ENCODE results near the gene GPR18.
A peak's percentile ranks its signal among the peaks of the same experiment; 100 is the strongest.

Gene GPR18

DNA sequence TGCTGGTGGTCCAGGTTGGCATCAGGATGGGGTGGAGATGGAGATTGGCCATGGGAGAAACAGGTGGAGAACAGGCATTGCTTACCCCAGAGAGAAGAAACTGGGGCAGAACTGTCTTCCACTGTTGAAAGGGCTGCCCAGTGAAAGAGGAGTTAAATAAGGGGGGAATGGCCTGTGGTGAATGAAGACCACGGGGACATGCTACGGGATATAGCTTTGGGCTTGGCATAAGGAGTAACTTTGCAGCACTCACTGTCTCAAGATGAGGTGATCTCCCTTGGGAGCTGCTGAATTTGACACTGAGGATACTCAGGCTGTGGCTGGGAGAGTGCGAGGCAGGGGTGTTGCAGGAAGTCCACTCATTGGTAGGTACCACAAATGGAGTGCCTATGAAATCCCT, 10.6 kb upstream of the GPR18 start:
- ATAC-seq (ENCODE audit: low read depth) (no peak), DNase-seq (ENCODE audit: low spot score in 2 of 2) (no peak)
- Mint-ChIP-seq H3K27ac (peak overlapping the region; percentile 78), H3K27me3 (no peaks in the 10 kb centered on the region), H3K4me1 (peaks cover 49% of the 10 kb centered on the region), H3K36me3 (peaks cover 14% of the 10 kb centered on the region), H3K9me3 (peaks cover 3% of the 10 kb centered on the region), H3K4me3 (no peak overlapping the region)

DNA sequence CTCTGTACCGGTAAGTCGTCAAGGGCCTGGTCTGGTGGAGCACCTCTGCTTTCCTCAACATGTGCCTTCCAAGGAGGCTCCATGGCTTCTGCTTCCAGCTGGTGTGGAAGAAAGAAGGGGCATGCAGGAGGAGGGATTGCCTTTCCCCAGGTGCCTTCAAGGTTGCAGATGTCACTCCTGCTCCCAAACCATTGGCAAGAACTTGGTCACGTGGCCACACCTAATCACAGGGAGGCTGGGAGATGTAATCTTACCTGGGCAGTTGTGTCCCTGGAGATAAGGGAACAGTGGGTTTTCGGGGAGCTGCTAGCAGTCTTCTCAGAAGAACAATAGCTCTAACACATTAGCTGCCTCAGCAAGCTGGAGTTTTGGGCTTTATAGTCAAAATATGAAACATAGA, 9.7 kb upstream of the GPR18 start:
- Mint-ChIP-seq H3K27ac (no peak overlapping the region), H3K4me3 (no peak overlapping the region), H3K27me3 (no peaks in the 10 kb centered on the region), H3K36me3 (peaks cover 8% of the 10 kb centered on the region), H3K4me1 (peaks cover 50% of the 10 kb centered on the region), H3K9me3 (no peaks in the 10 kb centered on the region)
- DNase-seq (ENCODE audit: low spot score in 2 of 2) = no peak
- ATAC-seq (ENCODE audit: low read depth) = no peak

GRCh38 chr13:99266827-99267226, 8.6 kb upstream of the GPR18 start:
- Mint-ChIP-seq H3K9me3 (no peaks in the 10 kb centered on the region), H3K4me1 (peaks cover 51% of the 10 kb centered on the region), H3K4me3 (no peak overlapping the region), H3K27me3 (no peaks in the 10 kb centered on the region), H3K36me3 (peaks cover 6% of the 10 kb centered on the region), H3K27ac (no peak overlapping the region)
- ATAC-seq (ENCODE audit: low read depth) (no peak), DNase-seq (ENCODE audit: low spot score in 2 of 2) (no peak)

DNA sequence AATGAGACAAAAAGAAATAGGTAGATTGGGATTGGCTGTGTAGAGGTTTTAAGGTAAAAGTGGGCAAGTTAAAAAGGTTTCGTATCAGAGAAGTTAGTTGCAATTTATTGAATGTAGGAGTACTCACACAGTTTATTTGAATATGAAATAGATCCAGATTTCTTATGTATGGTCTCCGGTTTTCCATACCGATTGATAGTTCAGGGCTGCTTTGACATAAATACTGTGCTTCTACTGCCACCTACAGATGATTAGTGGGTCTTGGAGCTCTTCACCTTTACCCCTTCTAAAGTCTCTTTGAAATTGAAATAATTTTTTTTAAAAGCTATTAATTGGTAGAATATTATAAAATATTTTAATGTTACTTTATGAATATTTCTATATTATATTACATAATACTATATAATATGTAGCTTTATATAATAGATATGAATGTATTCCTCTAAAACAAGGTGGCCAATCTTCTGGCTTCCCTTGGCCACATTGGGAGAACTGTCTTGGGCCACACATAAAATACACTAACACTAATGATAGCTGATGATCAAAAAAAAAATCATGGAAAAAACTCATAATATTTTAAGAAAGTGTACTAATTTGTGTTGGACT, 7.7 kb upstream of the GPR18 start:
- H3K27ac Mint-ChIP-seq = peak overlapping the region; percentile 86

DNA sequence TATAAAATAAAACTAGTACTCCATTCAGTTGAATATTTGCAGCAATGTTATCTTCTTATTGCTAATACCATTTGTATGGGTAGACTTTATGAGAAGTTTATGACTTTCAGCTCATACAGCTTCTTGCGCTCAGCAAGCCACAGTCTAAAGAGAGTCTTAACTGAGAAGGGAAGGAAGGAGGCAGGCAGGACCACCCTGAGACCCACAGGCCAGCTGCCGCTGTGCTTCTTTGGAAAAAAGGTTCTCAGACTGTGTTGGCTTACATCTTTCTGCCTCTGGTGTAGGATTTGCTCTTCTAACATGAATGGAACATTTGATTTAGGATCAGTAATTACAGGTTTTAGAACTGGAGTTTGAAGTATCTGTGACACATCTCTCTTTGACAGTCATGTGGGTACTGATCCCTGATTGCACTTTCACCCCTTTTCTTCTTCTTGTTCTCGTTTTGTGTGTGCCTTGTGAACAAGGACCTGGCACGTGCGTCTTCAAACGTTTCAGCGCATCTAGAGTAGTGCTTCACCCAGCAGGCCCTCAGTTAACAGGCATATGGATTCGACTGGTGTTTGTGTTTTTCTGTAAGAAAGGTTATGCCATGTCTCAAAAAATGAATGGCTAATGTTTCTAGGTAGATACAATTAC, 7.1 kb upstream of the GPR18 start:
- ATAC-seq (ENCODE audit: low read depth) (no peak), DNase-seq (ENCODE audit: low spot score in 2 of 2) (no peak)
- Mint-ChIP-seq H3K27me3 (no peaks in the 10 kb centered on the region), H3K4me1 (peaks cover 49% of the 10 kb centered on the region), H3K9me3 (no peaks in the 10 kb centered on the region), H3K36me3 (peaks cover 6% of the 10 kb centered on the region), H3K27ac (peak overlapping the region; percentile 86), H3K4me3 (peak overlapping the region; percentile 34)

More for the DNA sequence above, 7.7 kb upstream of the GPR18 start:
- ATAC-seq (ENCODE audit: low read depth) = peak; percentile 47
- DNase-seq (ENCODE audit: low spot score in 2 of 2) = peak in 1 of 2 donors; percentile 44
- Mint-ChIP-seq H3K27me3 (no peaks in the 10 kb centered on the region), H3K36me3 (peaks cover 6% of the 10 kb centered on the region), H3K4me3 (peak overlapping the region; percentile 34), H3K9me3 (no peaks in the 10 kb centered on the region), H3K4me1 (peaks cover 53% of the 10 kb centered on the region)

- Mint-ChIP-seq H3K4me3 (peak overlapping the region; percentile 8), H3K27ac (no peak overlapping the region), H3K4me1 (peaks cover 53% of the 10 kb centered on the region), H3K27me3 (no peaks in the 10 kb centered on the region), H3K36me3 (peaks cover 10% of the 10 kb centered on the region), H3K9me3 (no peaks in the 10 kb centered on the region)
- DNase-seq (ENCODE audit: low spot score in 2 of 2) (no peak), ATAC-seq (ENCODE audit: low read depth) (peak; percentile 73)
These were observed 5.9 kb upstream of the GPR18 start for GRCh38 chr13:99264051-99264450.

DNA sequence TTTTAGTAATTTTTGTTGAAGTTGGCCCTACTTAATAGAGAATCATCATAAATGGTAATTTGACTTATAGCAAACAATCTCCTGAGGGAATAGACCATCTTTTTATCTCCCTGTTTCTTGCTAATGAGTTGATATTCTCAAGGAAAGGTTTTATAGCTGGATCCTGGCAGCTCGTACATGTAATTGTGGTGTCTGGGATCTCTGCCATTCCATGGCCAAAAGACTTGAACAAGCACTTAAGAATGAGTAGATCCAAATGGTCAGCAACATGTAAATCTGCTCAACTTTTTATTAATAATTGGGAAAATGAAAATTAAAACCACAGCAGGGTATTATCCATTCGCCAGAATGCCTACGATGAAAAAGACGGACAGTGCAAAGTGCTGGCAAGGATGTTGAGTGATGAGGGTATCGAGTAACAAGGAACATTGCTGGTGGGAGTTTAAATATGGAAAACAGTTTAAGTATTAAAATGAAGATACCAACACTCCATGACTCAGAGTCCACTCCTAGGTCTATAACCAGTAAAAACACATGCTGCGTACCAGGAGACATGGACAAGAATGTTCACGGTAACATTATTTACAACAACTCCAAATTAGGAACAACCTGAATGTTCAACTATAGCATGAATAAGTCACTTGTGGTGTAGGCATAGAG, 5.1 kb upstream of the GPR18 start:
- peaks cover 8% of the 10 kb centered on the region for H3K36me3 Mint-ChIP-seq
- peak overlapping the region; percentile 8 for H3K4me3 Mint-ChIP-seq
- no peak for ATAC-seq (ENCODE audit: low read depth)
- peaks cover 49% of the 10 kb centered on the region for H3K4me1 Mint-ChIP-seq
- no peaks in the 10 kb centered on the region for H3K9me3 Mint-ChIP-seq
- no peaks in the 10 kb centered on the region for H3K27me3 Mint-ChIP-seq
- no peak for DNase-seq (ENCODE audit: low spot score in 2 of 2)
- H3K27ac Mint-ChIP-seq = no peak overlapping the region

GRCh38 chr13:99261059-99261458, 2.9 kb upstream of the GPR18 start:
- Mint-ChIP-seq H3K4me1 (peaks cover 51% of the 10 kb centered on the region), H3K4me3 (no peak overlapping the region), H3K9me3 (no peaks in the 10 kb centered on the region), H3K36me3 (peaks cover 11% of the 10 kb centered on the region), H3K27ac (peak overlapping the region; percentile 88), H3K27me3 (no peaks in the 10 kb centered on the region)
- no peak for DNase-seq (ENCODE audit: low spot score in 2 of 2)
- ATAC-seq (ENCODE audit: low read depth) = no peak

GRCh38 chr13:99260216-99260615, 2.0 kb upstream of the GPR18 start:
- Mint-ChIP-seq H3K4me1 (peaks cover 49% of the 10 kb centered on the region), H3K9me3 (no peaks in the 10 kb centered on the region), H3K36me3 (peaks cover 16% of the 10 kb centered on the region), H3K4me3 (peak overlapping the region; percentile 47), H3K27ac (peak overlapping the region; percentile 88), H3K27me3 (no peaks in the 10 kb centered on the region)
- ATAC-seq (ENCODE audit: low read depth) = no peak
- DNase-seq (ENCODE audit: low spot score in 2 of 2) = no peak

- DNase-seq (ENCODE audit: low spot score in 2 of 2) (peak in 1 of 2 donors; percentile 49), ATAC-seq (ENCODE audit: low read depth) (peak; percentile 78)
- Mint-ChIP-seq H3K4me3 (peak overlapping the region; percentile 97), H3K36me3 (peaks cover 25% of the 10 kb centered on the region), H3K27me3 (no peaks in the 10 kb centered on the region), H3K9me3 (no peaks in the 10 kb centered on the region), H3K27ac (peak overlapping the region; percentile 88), H3K4me1 (peaks cover 47% of the 10 kb centered on the region)
These were observed 767 bp upstream of the GPR18 start for GRCh38 chr13:99258946-99259345.

- Mint-ChIP-seq H3K9me3 (no peaks in the 10 kb centered on the region), H3K36me3 (peaks cover 29% of the 10 kb centered on the region), H3K4me3 (peak overlapping the region; percentile 91), H3K4me1 (peaks cover 40% of the 10 kb centered on the region), H3K27ac (peak overlapping the region; percentile 89), H3K27me3 (no peaks in the 10 kb centered on the region)
- DNase-seq (ENCODE audit: low spot score in 2 of 2) = no peak
- ATAC-seq (ENCODE audit: low read depth) = no peak
These were observed 888 bp downstream of the GPR18 start for GRCh38 chr13:99257291-99257690.

DNA sequence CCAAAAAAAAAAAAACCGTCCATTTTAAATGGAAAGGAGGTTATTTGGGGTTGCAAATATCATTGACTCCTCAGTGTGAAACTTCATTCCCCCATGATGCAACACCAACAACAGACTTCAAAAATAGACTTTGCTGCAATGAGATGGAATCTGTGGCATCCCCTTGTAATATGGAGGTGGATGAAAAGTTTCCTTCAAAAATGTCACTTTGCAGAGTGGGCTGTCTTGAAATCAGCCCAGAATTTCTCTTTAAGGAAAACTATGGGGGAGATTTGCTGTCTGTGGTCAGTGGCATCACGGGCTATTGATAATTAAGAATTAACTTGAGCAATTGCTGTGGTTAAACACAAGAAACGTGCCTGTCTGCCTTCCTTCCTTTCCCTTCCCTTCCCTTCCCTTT, 1.5 kb downstream of the GPR18 start:
- Mint-ChIP-seq H3K9me3 (no peaks in the 10 kb centered on the region), H3K27me3 (no peaks in the 10 kb centered on the region), H3K27ac (peak overlapping the region; percentile 89), H3K4me1 (peaks cover 40% of the 10 kb centered on the region), H3K4me3 (peak overlapping the region; percentile 91), H3K36me3 (peaks cover 29% of the 10 kb centered on the region)
- ATAC-seq (ENCODE audit: low read depth) (peak; percentile 38), DNase-seq (ENCODE audit: low spot score in 2 of 2) (no peak)

- Mint-ChIP-seq H3K4me1 (peaks cover 37% of the 10 kb centered on the region), H3K27me3 (no peaks in the 10 kb centered on the region), H3K9me3 (no peaks in the 10 kb centered on the region), H3K4me3 (peak overlapping the region; percentile 91), H3K27ac (peak overlapping the region; percentile 89), H3K36me3 (peaks cover 31% of the 10 kb centered on the region)
- DNase-seq (ENCODE audit: low spot score in 2 of 2) (no peak), ATAC-seq (ENCODE audit: low read depth) (peak; percentile 53)
These were observed 1.9 kb downstream of the GPR18 start for GRCh38 chr13:99256283-99256682.

GRCh38 chr13:99255271-99255670, 2.9 kb downstream of the GPR18 start:
- H3K27me3 Mint-ChIP-seq = no peaks in the 10 kb centered on the region

More at GRCh38 chr13:99255271-99255670, 2.9 kb downstream of the GPR18 start:
- Mint-ChIP-seq H3K4me3 (peak overlapping the region; percentile 53), H3K9me3 (no peaks in the 10 kb centered on the region), H3K36me3 (peaks cover 37% of the 10 kb centered on the region), H3K4me1 (peaks cover 36% of the 10 kb centered on the region), H3K27ac (peak overlapping the region; percentile 62)
- DNase-seq (ENCODE audit: low spot score in 2 of 2) = no peak
- no peak for ATAC-seq (ENCODE audit: low read depth)
